Activated T-helper 1 cell treated with Interleukin-2 at 50 U/mL for 16 hours (primary cell): ENCODE data around the gene PATZ1.
"Not testable (repeated sequence)": the region's sequence is repeated elsewhere in the genome, so short reads cannot be mapped to it uniquely, and the experiment has no call there.

ENCODE experiments used
- DNase-seq: peaks from one replicate; pipeline ENCODE4 v3.0.0-alpha.2; 2020; ENCODE audit warnings: low read depth

Gene PATZ1

DNA sequence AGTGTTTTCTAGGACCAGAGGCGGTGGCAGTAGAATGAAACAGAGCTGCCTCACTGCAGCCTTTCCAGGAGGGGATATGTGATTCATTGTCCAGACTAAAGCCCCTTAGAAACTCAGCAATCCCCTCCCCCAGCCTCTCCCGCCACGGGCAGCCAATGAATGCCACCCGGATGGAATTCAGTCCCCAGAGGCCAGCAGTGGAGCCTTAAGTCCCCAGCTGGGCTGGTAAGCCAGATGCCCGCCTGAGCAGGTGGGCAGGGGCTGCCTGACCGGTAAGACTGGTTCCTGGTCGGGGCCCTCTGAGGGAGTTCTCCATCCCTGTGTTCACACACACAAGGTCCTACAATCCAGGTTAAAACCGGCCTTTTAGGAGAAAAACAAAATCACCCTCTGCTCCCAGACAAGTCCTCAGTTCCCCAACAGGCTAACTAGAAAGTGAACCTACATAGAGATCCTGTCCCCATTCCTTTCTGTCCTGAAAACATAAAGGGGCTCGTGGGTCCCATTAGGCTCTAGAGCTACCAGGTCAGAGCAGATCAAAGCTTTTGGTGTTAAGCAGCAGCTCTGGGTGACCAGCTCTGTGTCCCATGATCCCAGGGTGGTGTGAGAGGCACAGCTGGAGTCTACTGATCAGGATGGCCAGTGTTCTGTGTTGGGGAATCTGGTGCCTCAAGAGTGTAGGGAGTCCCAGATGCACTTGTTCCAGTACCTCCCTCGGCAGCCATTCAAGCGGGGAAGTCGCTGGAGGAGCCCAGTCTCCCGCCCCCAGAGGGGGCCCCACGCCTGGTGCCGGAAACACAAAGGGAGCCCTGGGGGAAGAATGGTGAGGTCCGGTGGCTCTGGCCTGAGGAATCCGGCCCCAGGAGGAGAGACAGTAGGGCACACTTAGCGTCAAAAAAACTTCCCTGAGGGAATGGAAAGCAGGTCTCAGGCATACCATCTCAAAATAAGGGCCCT is 2.6 kb downstream of the PATZ1 start:
- no peak for DNase-seq

DNA sequence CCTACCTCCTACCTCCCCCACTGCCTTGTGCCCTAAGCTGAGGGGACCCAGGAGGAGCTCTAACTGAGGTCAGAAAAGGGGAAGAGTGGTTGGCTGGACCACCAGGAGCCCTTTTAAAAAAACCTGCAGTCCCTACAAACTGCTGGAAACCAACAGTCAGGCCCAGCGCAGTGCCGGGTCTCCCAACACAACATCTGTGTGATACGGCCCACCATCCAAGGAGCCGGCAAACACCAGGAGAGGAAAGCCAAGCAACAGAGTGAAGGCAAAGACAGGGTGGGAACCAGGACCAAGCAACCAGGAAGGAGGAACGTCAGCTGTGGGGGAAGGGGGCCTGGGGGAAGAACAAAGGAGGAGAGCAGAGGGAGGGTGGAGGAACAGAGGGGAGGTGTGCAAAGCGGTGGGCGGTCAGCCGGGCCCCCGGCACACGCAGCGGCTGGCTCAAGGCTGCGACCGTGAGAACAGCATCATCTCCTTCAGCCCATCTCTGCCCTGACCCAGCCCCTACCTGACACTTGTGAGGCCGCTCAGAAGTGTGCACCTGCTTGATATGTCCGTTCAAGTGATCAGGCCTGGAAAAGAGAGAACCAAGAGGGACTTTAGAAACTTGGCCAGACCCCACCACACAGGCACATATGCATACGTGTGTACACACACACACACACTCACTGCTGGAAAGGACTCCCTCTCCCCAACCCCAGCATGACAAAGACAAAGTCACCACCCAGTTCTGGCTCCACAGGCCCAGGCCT is 3.6 kb downstream of the PATZ1 start:
- no peak for DNase-seq

DNA sequence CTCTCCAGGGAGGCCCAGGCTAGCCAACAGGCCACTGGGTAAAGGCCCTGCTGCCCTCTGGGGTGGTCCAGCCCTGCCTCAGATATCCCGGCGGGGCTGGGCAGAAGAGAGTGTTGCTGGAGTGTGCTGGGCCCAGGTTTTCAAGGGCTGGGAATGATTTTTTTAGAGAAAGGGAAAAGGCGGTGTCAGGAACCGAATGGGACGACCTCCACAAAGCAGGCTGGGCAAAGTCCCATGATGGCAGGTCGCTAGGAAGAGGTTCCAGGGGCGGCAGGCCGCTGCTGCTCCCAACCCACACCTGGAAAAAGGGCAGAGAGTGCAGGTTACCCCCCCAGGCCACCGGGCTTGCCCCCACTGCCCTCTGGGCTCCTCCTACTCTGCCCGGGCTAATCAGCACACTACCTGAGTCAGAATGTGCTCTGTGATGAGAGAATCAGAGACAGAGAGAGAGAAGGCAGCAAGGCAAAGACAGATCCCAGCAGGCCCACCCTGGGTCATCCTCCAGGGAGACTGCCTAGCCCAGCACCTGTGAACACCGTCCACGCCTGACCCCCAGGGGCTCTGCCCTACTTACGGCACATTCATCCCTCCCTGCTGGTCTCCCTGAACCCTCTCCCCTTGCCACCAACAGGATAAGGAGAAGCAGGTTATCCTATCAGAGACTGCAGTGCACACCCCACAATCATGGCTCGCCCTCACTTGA is 4.6 kb downstream of the PATZ1 start:
- DNase-seq, result no peak

DNA sequence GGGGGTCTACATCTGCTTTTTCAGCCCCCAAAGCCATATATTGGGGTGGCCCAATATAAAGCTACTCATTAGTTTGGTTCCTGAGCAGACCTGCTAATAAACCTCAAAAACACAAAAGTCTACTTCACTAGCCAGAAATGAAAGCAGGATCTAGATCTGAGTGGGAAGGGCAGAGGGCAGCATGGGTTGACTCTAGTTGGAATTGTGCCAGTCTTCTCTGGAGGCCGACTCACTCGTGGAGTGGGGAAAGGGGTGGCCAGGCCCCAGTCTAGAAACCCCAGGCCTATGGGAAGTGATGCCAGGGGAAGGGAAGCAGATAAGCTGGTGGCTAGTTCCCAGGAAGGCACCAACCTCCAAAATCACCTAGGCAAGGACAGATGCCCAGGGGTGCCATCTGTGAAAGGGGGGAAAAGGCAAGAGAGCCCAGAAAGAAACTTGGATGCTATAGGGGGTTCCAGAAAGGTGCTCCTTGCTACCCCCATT is 5.3 kb downstream of the PATZ1 start:
- no peak for DNase-seq

DNA sequence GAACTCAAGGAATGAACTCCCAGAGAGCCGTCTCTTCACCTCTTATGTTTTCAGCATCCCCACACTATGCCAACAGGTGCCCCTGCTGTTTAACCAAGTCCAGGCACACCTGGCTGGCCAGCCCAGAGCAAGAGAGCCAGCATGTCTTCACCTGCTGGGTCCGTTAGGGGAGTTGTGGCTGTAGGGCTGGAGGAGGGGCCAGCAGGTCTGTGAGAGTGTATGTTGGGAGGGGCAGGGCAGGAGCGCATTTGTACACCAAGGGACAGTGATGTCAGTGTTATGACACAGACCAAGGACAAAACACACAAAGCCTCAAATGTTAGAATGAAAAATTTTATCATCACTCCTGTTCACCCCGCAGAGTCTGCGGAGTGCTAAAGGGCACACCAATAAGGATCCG is 5.8 kb downstream of the PATZ1 start:
- no peak for DNase-seq

DNA sequence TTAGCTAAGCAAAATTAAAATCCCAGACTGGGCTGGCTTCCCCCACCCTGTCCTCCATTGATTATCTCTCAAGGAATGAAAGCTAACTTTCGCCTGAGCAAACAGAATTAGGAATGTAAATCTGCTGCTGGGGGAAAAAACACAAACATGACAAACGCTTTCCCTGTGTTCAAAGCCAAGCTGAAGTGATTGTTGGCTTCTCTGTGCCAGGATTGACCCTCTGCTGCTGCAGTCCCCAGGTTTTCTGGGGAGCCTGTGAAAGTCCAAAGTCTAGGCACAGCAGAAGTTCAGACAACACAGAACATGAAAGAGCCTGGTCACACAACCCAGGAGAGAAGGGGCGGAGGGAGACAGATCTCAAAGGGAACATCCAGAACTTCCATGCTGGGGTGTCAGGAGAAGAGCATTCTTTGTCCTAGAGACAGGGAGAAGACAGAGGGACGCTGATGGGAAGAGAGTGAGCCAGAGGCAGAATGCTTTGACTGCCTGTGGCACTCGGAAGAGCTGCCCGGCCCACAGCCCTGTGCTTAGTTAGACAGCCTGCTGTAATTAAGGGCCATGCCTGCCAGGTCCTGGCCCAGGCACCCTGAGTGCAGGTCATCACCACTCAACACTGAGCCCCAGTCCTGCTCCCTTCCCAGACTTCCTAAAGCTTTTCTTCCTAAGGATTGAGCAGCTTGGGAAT is 6.9 kb downstream of the PATZ1 start:
- DNase-seq, result no peak

DNA sequence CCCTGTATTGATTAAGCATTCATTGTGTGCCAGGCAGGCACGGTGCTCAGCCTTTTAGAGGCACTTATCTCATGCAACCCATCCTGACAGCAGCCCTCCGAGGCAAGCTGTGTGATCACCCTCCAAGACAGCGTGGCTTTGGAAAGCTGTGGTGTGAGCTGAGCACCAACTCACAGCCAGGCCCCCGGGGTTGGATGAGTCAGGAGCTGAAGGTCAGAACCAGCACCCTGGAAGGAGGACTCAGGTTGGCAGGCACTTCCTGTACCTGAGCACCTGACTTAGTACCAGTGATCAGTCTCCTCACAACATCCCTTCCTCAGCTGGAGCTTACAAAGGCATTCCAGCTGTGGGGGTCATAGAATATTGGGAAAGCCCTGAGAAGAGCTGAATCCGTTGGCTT is 9.0 kb downstream of the PATZ1 start:
- DNase-seq, result no peak

DNA sequence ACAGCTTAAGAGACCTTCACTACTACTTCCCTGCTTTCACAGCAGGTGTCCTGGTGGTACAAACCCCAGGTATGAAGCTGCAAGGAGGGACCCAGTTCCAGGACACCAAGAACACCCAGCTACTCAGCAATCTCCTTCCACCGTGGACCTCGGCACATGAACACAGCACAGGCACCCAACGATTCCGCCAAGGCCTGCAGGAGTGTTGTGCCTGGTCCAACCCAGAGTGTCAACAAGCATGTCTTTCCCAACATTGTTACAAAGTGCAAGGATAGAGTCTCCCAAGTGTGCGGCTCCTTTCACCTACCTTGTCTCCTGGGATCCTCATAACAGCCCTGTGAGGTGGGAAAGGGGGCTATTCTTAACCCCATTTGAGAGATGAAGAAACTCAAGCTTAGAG is 11.8 kb downstream of the PATZ1 start:
- no peak for DNase-seq

DNA sequence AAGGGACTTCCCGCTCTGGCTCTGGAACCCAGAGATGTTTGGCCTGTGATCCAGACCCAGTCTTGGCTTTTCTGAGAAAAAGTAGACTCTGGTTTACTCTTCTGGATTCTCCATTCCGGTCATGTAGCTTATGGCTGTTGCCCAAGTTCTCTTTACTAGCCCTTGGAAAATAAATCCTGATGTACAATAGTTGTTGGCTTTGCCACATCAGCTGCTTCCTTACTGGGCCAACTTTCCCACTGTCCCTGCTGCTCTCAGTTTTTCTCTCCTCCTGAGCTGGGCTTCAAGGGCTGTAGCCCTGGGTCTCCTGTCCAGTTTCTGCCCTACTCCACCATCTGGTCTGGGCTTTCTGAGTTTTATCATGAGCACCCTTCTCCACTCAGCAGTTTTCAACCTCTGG is 12.5 kb downstream of the PATZ1 start:
- no peak for DNase-seq

DNA sequence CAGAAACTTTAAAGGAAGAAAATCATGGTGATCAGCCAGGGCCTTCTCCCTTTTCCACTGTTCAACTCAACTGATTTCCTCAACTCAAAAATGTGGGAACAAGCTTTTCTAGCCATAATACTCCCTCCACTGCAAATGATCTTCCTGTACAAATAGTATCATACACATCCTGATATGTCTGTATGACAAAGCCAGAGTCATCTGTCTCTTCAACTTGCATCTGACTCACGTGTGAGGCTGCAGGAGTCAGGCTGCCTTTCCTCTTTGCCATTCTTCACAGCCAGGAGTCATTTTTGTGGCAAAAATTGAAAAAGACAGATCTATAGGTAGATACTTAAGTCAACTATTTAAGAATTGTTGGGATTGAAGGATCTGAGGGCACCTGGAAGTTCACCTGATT is 13.3 kb downstream of the PATZ1 start:
- DNase-seq, result no peak

DNA sequence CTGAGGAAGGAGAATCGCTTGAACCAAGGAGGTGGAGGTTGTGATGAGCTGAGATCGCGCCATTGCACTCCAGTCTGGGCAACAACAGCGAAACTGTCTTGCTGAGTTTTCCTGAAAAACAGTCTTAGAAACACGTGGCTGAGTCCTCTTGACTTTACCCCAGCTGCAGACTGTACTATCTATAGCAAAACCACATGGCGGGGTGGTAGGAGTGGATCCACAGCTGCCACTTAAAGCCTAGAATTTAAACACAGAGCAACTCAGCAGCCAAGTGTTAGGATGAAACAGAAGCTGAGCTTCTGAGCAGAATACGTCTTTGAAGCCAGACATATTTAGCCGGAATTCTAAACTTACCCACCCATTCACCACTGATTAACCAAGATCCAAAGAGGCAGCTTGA is 14.1 kb downstream of the PATZ1 start:
- no peak for DNase-seq

DNA sequence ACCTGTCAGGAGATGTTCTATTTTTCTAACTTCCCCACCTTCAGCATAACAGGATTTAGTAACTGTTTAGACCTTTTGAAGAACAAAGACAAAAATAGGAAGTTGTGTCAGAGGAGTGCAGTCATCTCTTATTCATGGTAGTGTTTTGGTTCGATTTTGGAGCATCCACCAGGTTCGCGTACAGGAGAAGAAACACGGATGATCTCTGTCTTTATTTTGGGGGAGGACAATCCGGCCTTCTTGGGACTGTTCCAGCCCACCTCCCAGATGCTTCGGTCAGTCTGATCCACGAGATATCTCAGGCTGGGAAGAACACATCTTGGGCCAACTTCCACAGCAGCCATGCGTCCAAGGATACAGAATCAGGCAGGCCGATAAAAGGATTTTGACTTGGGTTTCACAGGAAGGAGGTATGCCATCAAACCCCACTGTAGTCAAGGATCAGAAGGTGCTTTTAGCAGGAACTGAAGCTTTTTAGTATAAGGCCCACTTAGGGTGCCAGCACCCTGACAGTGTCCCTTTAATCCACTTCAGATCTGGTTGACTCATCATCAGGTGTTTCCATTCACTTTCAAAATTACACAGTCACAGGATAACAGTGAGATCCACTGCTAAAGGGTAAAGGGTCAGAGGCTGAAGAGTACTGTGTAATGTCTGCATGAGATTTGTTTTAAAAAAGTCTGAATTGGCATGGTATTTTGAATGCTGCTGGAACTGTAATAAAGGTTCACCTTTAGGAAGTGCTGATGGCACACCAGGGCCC is 16.5 kb downstream of the PATZ1 start:
- no peak for DNase-seq

DNA sequence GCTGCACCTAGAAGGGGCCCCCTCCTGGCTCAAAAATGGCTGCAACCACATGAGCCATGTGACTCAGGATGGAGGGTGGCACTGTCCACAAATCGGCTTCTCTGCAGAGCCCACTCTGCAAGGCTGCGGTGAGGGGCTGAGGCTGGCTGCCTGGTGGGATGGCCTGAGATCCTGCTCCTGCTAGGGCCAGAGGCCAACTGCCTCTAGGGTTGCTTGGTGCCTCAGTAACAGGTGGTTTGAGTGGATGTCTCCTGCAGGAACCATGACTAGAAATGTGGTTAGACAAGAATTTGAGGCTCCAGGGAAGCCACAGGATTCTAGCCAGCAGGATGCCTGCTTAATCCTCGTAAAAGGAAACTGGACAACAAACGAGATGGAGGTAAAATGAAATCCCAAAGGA is 17.1 kb downstream of the PATZ1 start:
- DNase-seq, result no peak

DNA sequence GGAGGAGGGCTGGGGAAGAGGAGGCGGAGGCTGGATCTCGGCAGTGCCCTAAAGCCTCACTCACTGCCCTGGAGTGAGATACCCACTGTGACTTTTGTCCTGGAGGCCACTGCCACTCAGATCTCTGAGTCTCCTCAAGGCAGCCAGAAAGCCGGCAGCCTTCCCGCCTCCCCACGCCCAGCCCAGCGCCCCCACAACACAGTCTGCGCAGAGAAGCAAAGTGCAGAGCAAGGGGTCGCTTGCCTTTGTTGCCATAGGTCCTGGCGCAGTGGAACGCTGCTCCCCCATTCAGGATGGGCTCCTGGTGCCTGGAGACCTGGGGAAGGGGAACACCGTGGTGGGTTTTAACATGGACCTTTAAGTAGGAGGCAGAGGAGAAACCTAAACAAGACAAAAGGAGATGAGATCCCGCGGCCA is 17.6 kb downstream of the PATZ1 start:
- no peak for DNase-seq

DNA sequence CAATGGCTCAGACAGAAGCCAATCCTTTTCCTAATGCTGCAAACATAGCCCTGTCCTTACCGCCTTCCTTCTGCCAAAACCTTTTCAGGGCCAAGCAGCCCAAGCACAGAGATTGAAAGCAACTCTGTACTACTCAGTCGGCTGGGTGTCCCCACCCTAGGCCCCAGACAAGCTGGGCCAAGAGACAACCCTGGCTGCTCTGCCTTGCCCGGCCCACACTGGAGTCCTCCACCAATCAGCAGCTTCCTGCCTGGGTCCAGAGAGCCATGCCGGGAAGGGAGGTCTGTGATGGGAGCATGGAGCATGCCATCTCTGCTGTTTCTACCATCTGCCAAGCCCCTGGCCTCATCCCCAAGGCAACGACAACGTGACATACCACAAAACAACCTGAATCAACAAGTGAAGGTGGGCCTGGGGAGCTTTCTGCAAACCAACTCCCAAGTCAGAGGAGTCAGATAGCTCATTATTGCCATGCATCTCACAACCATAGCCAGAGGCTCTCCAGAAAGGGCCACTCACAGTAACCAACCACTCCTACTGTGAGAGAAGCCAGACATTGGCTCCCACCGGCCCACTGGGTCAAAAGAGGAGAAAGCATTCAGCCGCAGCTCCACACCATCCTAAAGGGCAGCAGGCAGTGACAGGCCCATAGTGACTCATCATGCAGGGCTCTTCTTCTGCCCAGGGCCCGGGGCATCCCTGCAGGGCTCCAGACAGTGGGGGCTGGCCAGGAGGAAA is 18.2 kb downstream of the PATZ1 start:
- DNase-seq, result no peak

DNA sequence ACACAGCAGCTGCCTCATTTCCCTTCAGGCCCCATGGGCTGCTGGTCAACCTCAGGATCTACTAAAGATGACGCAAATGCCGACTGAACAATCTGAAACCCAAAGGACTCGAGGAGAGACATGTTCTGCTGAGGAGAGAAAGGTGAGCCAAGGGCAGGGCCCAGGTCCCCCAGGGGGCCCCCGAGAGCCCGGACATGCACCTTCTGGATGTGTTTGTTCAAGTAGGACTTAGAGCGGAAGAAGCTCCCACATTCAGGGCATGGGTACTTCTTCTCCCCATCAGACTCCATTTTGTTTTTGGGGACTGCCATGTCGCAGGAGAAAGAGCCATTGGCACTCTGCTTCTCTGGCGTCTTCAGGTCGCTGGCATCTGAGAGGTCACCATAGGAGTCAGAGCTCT is 19.3 kb downstream of the PATZ1 start:
- DNase-seq, result no peak

DNA sequence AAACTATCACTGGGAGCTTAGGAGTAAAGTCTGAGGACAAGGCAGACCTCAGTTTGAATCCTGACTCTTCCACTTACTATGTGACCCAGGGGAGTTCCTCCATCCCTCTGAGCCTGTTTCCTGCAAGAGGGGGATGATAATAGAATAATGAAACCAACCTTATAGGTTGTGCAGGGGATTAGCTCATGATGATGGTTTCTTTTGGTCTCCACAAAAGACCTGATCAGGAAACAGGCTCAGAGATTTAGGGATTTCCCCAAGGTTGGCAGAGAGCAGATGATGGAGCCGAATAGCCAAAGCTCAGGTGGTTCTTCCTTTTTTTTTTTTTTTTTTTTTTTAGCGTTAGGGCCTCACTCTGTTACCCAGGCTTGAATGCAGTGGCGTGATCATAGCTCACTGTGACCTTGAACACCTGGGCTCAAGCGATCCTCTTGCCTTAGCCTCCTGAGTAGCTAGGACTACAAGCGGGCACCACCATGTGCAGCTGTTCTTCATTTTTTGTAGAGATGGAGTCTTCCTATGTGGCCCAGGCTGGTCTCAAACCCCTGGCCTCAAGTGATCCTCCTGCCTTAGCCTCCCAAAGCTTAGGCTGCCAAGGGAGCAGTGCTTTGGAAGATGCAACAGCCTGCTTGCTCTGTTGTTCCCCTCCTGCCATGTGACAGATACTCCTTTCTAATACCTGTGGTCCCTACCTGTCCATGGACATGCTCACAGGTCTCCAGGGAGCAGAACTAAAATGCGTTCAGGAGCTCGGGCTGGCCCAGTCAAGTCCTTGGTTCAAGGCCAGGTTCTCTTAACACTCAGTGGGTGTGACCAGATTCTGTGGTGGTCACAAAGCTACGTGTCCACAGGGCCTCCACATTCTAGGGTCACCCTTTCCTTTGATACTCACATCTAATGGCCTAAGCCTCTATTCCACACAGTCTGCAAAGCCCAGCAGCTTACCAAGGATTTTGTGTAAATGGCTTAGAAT is 22.3 kb downstream of the PATZ1 start:
- no peak for DNase-seq

DNA sequence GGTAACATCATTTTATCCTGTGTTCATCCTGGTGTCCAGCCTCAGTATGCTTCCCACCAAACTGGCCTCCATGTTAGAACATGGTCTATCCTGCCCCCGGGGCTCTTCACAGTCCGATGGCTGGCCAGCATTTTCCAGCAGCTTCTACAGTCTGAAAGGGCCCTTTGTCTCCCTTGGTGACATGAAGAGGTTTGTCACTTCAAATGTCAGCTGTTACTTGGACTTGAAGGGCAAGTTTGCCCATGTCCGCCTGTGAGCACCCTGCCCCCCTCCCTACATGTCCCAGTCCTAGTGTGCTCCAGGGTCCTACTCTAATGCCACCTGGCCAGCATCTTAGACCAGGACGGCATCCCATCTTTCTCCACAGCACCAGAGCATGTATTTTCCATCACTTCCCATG is 24.7 kb downstream of the PATZ1 start:
- DNase-seq, result no peak

DNA sequence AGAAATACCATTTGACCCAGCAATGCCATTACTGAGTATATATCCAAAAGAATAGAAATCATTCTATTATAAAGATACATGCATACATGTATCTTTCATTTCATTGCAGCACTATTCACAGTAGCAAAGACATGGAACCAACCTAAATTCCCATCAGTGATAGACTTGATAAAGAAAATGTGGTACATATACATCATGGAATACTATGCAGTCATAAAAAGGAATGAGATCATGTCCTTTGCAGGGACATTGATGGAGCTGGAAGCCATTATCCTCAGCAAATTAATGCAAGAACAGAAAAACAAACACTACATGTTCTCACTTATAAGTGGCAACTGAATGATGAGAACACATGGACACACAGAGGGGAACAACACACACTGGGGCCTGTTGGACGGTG is 31.9 kb downstream of the PATZ1 start:
- DNase-seq, result not testable (repeated sequence)
